WERI-Rb-1 (cell line): ENCODE data around the gene MFSD11.
A peak's percentile ranks its signal among the peaks of the same experiment; 100 is the strongest.

Experiments used
- DNase-seq: peaks from one replicate; pipeline ENCODE4 v3.0.0-alpha.2; 2020
- H3K27ac ChIP-seq: fragments of 250-450 bp; sonication (Bioruptor Pico); 2 replicates; pipeline ENCODE4 v1.5.1; 2020; ENCODE audit warnings: mild to moderate bottlenecking, moderate library complexity
- H3K27me3 ChIP-seq: fragments of 250-450 bp; sonication (Bioruptor Pico); 2 replicates; pipeline ENCODE4 v1.5.1; 2021; ENCODE audit warnings: mild to moderate bottlenecking, low read depth, moderate library complexity; ENCODE audit not compliant: insufficient read depth, severe bottlenecking
- H3K36me3 ChIP-seq: fragments of 250-450 bp; sonication (Bioruptor Pico); 2 replicates; pipeline ENCODE4 v1.5.1; 2020; ENCODE audit warnings: mild to moderate bottlenecking, moderate library complexity
- H3K4me3 ChIP-seq: 2 replicates; pipeline ENCODE4 v1.5.1; 2011; ENCODE audit warnings: low read depth, mild to moderate bottlenecking, control low read depth, low read length
- H3K9me3 ChIP-seq: fragments of 250-450 bp; sonication (Bioruptor Pico); 2 replicates; pipeline ENCODE4 v1.5.1; 2021; ENCODE audit warnings: mild to moderate bottlenecking, moderate library complexity; ENCODE audit not compliant: severe bottlenecking
- TF ChIP-seq, protein P1 (sequence below): IDR thresholded peaks from 2 replicates; pipeline ENCODE4 v1.5.1; 2011; ENCODE audit warnings: low read depth, mild to moderate bottlenecking, control low read depth, inconsistent platforms, low read length

MFSD11 gene

DNA sequence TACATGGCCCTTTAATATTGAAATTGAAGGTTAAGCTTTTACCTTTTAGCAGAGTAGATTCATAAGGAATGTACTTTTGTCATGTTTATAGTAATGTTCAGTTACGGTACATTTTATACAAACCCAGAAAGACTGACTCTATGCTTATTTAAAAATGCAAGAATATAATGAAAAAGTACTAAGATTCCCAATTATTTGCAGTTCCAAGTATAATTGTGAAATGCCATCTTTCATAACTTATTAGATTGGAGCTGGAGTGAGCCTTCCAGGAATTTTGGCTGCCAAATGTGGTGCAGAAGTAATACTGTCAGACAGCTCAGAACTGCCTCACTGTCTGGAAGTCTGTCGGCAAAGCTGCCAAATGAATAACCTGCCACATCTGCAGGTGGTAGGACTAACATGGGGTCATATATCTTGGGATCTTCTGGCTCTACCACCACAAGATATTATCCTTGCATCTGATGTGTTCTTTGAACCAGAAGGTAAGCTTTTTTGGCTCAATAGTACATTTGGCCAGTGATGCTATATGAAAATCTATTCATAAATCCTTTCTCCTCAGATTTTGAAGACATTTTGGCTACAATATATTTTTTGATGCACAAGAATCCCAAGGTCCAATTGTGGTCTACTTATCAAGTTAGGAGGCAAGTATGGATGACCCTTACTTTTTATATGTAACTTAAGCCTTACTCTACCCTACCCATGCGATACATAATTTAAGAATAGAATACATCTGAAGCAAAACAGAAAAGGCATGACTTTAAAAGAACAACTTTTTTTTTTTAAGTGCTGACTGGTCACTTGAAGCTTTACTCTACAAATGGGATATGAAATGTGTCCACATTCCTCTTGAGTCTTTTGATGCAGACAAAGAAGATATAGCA, 4.9 kb upstream of the MFSD11 start:
- H3K27ac ChIP-seq, result no peak overlapping the region
- no peaks in the 10 kb centered on the region for H3K9me3 ChIP-seq
- no peak for DNase-seq
- H3K4me3 ChIP-seq, result no peak overlapping the region
- H3K27me3 ChIP-seq, result no peaks in the 10 kb centered on the region
- peaks cover 80% of the 10 kb centered on the region for H3K36me3 ChIP-seq
- TF ChIP-seq, protein P1, sequence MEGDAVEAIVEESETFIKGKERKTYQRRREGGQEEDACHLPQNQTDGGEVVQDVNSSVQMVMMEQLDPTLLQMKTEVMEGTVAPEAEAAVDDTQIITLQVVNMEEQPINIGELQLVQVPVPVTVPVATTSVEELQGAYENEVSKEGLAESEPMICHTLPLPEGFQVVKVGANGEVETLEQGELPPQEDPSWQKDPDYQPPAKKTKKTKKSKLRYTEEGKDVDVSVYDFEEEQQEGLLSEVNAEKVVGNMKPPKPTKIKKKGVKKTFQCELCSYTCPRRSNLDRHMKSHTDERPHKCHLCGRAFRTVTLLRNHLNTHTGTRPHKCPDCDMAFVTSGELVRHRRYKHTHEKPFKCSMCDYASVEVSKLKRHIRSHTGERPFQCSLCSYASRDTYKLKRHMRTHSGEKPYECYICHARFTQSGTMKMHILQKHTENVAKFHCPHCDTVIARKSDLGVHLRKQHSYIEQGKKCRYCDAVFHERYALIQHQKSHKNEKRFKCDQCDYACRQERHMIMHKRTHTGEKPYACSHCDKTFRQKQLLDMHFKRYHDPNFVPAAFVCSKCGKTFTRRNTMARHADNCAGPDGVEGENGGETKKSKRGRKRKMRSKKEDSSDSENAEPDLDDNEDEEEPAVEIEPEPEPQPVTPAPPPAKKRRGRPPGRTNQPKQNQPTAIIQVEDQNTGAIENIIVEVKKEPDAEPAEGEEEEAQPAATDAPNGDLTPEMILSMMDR, result no peak

DNA sequence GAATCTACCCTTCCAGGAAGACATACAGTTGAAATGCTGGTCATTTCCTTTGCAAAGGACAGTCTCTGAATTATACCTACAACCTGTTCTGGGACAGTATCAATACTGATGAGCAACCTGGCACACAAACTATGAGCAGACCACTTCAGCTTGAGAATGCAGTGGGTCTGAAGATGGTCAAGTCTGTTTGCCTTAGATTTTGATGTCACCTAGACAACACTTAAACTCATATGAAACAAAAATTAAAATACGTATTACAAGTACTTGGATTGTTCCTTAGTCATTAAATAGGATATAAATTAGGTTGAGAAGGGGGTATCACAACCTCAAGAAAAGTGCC, 4.3 kb upstream of the MFSD11 start:
- H3K27ac ChIP-seq, result no peak overlapping the region
- peaks cover 80% of the 10 kb centered on the region for H3K36me3 ChIP-seq
- TF ChIP-seq, protein P1, result no peak
- H3K4me3 ChIP-seq, result no peak overlapping the region
- DNase-seq, result no peak
- no peaks in the 10 kb centered on the region for H3K27me3 ChIP-seq
- no peaks in the 10 kb centered on the region for H3K9me3 ChIP-seq

DNA sequence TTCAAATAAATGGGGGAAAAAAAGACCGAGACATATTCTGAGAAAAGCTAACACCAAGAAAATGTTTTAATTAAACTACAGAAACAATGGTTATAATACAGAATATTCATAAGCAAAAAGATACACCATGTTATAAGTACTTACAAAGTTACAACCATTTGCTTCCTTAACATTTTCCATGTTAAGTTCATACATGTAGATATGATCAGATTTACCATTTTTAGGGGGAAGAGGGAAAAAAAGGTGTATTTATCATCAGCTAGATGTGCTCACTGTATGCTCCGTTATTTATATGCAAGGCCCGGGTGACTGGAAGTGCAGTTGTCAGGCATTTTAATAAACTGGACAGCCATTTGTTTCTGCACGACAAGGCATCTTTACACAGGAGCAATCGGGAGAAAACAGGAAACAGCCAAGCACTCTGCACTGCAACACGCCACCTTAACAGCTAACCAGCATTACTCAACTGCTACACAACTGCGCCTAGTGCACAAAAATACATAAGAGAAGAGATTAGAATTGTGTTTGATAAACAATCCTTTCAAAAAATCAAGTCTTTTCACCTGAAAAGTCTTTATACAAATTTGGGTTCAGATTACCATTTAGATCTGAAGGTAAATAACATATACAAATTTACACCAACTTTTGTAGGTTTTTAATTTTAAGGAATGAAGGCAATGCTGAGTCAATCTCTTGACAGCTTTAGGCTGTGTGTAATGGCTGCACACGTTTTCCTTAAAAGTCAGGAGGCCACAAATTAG, 3.7 kb upstream of the MFSD11 start:
- no peaks in the 10 kb centered on the region for H3K27me3 ChIP-seq
- TF ChIP-seq, protein P1, result no peak
- peak overlapping the region; percentile 94 for H3K4me3 ChIP-seq
- no peak for DNase-seq
- H3K27ac ChIP-seq, result 0 out of 2 replicates have a peak overlapping the region, but pooled peaks have one; percentile 2
- H3K9me3 ChIP-seq, result no peaks in the 10 kb centered on the region
- peaks cover 76% of the 10 kb centered on the region for H3K36me3 ChIP-seq

DNA sequence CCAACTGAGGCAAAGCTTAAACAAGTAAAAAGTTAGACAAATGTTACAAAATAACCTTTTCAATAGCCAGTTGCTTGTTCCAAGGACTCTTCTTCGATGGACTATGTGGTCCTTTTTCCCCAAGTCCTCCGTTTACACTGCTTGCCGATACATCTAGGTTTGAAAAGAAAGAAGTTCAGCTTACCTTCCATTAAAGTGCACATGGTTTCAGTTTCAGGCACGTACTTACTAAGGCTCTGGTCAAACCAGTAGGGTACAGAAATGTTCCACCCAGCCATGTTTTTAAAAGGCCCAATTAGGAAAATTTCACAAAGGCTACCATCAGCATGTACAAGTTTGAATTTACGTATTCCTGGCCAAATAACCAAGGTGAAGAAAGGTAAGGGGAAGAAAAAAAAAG, 2.9 kb upstream of the MFSD11 start:
- no peak for DNase-seq
- peak overlapping the region; percentile 94 for H3K4me3 ChIP-seq
- no peaks in the 10 kb centered on the region for H3K9me3 ChIP-seq
- peak overlapping the region; percentile 100; the same call in 1 of the 2 replicates for H3K27ac ChIP-seq
- TF ChIP-seq, protein P1, result no peak
- peaks cover 69% of the 10 kb centered on the region for H3K36me3 ChIP-seq
- H3K27me3 ChIP-seq, result no peaks in the 10 kb centered on the region

DNA sequence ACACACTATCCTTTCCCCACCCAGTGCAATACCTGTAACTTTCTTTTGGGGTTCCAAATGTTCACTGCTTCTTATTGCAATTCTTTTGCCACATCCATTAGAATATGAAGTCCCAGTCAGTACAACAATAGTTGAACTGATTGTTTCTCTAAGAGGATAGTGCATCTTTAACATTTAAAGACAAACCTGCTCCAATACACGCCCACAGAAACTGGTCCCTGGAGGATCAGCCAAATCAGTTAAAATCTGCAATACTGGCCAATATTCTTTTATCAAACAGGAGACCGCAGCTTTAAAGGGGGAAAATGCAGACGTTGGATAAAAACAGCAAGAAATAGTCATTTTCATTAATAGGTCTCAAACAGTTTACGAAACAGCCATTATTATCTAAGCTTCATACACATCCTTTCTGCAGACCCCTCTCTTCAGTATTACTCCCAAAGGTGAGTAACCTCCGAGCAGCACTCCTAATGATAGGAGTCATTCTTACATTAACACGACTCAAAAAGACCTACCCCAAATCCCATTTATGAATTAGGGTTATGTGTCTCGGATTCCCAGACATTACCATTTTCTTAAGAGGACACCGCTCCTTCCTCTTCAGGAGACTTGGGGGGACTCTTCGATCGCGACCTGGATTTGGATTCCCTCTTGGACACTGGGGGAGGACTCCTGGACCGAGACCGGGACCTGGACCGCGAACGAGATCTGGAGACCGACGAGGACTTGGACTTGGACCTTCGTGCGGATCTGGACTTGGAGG, 2.2 kb upstream of the MFSD11 start:
- TF ChIP-seq, protein P1, result no peak
- peak overlapping the region; percentile 100 for H3K27ac ChIP-seq
- peaks cover 62% of the 10 kb centered on the region for H3K36me3 ChIP-seq
- H3K9me3 ChIP-seq, result no peaks in the 10 kb centered on the region
- no peak for DNase-seq
- H3K4me3 ChIP-seq, result peak overlapping the region; percentile 94
- no peaks in the 10 kb centered on the region for H3K27me3 ChIP-seq
